Mucosa of stomach (tissue), 1 donor: Measurements from ENCODE around the gene TEX19.

ENCODE experiments used
- H3K27me3 ChIP-seq: one replicate; pipeline ENCODE4 v1.7.0; 2013; ENCODE audit warnings: mild to moderate bottlenecking, low read length; ENCODE audit not compliant: control insufficient read depth, insufficient read depth
- H3K36me3 ChIP-seq: one replicate; pipeline ENCODE4 v1.7.0; 2013; ENCODE audit warnings: low read length; ENCODE audit not compliant: control insufficient read depth, insufficient read depth
- H3K4me1 ChIP-seq: one replicate; pipeline ENCODE4 v1.7.0; 2013; ENCODE audit warnings: mild to moderate bottlenecking, low read length; ENCODE audit not compliant: control insufficient read depth, insufficient read depth
- H3K4me3 ChIP-seq: one replicate; pipeline ENCODE4 v1.7.0; 2013; ENCODE audit warnings: low read length
- H3K9ac ChIP-seq: one replicate; pipeline ENCODE4 v1.7.0; 2013; ENCODE audit warnings: mild to moderate bottlenecking, low read length, moderate library complexity
- H3K9me3 ChIP-seq: one replicate; pipeline ENCODE4 v1.7.0; 2013; ENCODE audit warnings: mild to moderate bottlenecking, low read length, moderate library complexity; ENCODE audit not compliant: control insufficient read depth
- donor health status: Pancreatic carcinoma.

The TEX19 gene

GRCh38 chr17:82388922-82389283 lies 29.9 kb downstream of the TEX19 start:
- H3K27me3 ChIP-seq = peaks cover 36% of the 10 kb centered on the region
- H3K36me3 ChIP-seq = no peaks in the 10 kb centered on the region
- no peaks in the 10 kb centered on the region for H3K9me3 ChIP-seq
- H3K4me3 ChIP-seq = no peak overlapping the region
- H3K4me1 ChIP-seq = peaks cover 10% of the 10 kb centered on the region
- H3K9ac ChIP-seq = no peak overlapping the region

- Histone ChIP-seq H3K27me3 (peaks cover 36% of the 10 kb centered on the region), H3K9me3 (no peaks in the 10 kb centered on the region), H3K9ac (no peak overlapping the region), H3K4me1 (peaks cover 9% of the 10 kb centered on the region), H3K36me3 (no peaks in the 10 kb centered on the region), H3K4me3 (no peak overlapping the region)
These were observed 30.3 kb downstream of the TEX19 start for GRCh38 chr17:82389379-82389778.

- Histone ChIP-seq H3K4me3 (no peak overlapping the region), H3K9ac (no peak overlapping the region), H3K36me3 (no peaks in the 10 kb centered on the region), H3K9me3 (no peaks in the 10 kb centered on the region), H3K4me1 (peaks cover under 1% of the 10 kb centered on the region), H3K27me3 (peaks cover 28% of the 10 kb centered on the region)
These were observed 31.2 kb downstream of the TEX19 start for GRCh38 chr17:82390015-82390859.

- Histone ChIP-seq H3K9ac (no peak overlapping the region), H3K36me3 (no peaks in the 10 kb centered on the region), H3K9me3 (no peaks in the 10 kb centered on the region), H3K4me1 (no peaks in the 10 kb centered on the region), H3K4me3 (no peak overlapping the region), H3K27me3 (peaks cover 21% of the 10 kb centered on the region)
These were observed 31.9 kb downstream of the TEX19 start for GRCh38 chr17:82390860-82391435.

- H3K27me3 ChIP-seq = peaks cover 15% of the 10 kb centered on the region
- H3K4me3 ChIP-seq = no peak overlapping the region
- no peak overlapping the region for H3K9ac ChIP-seq
- H3K36me3 ChIP-seq = no peaks in the 10 kb centered on the region
- no peaks in the 10 kb centered on the region for H3K4me1 ChIP-seq
- no peaks in the 10 kb centered on the region for H3K9me3 ChIP-seq
These were observed 32.5 kb downstream of the TEX19 start for GRCh38 chr17:82391496-82392066.

- Histone ChIP-seq H3K4me3 (no peak overlapping the region), H3K4me1 (no peaks in the 10 kb centered on the region), H3K27me3 (peaks cover 7% of the 10 kb centered on the region), H3K9me3 (no peaks in the 10 kb centered on the region), H3K9ac (no peak overlapping the region), H3K36me3 (no peaks in the 10 kb centered on the region)
These were observed 33.3 kb downstream of the TEX19 start for GRCh38 chr17:82392209-82392920.

- H3K36me3 ChIP-seq = no peaks in the 10 kb centered on the region
- H3K9ac ChIP-seq = no peak overlapping the region
- peaks cover under 1% of the 10 kb centered on the region for H3K27me3 ChIP-seq
- no peak overlapping the region for H3K4me3 ChIP-seq
- H3K4me1 ChIP-seq = no peaks in the 10 kb centered on the region
- no peaks in the 10 kb centered on the region for H3K9me3 ChIP-seq
These were observed 33.9 kb downstream of the TEX19 start for GRCh38 chr17:82392941-82393340.

GRCh38 chr17:82394278-82394677 lies 35.2 kb downstream of the TEX19 start:
- Histone ChIP-seq H3K36me3 (no peaks in the 10 kb centered on the region), H3K9me3 (no peaks in the 10 kb centered on the region), H3K4me1 (no peaks in the 10 kb centered on the region), H3K9ac (no peak overlapping the region), H3K4me3 (no peak overlapping the region), H3K27me3 (no peaks in the 10 kb centered on the region)

GRCh38 chr17:82396601-82397435 lies 37.8 kb downstream of the TEX19 start:
- Histone ChIP-seq H3K4me3 (no peak overlapping the region), H3K9ac (no peak overlapping the region), H3K36me3 (no peaks in the 10 kb centered on the region), H3K27me3 (no peaks in the 10 kb centered on the region), H3K4me1 (no peaks in the 10 kb centered on the region), H3K9me3 (no peaks in the 10 kb centered on the region)

GRCh38 chr17:82397449-82398335 lies 38.6 kb downstream of the TEX19 start:
- H3K9ac ChIP-seq = no peak overlapping the region
- no peaks in the 10 kb centered on the region for H3K4me1 ChIP-seq
- H3K4me3 ChIP-seq = no peak overlapping the region
- no peaks in the 10 kb centered on the region for H3K27me3 ChIP-seq
- no peaks in the 10 kb centered on the region for H3K9me3 ChIP-seq
- no peaks in the 10 kb centered on the region for H3K36me3 ChIP-seq

- Histone ChIP-seq H3K9me3 (no peaks in the 10 kb centered on the region), H3K9ac (no peak overlapping the region), H3K4me3 (no peak overlapping the region), H3K27me3 (no peaks in the 10 kb centered on the region), H3K4me1 (no peaks in the 10 kb centered on the region), H3K36me3 (no peaks in the 10 kb centered on the region)
These were observed 40.0 kb downstream of the TEX19 start for GRCh38 chr17:82399041-82399441.
